HG03460 (cell line): ENCODE measurements around the gene ARHGAP19.
A peak's percentile ranks its signal among the peaks of the same experiment; 100 is the strongest.

ENCODE experiments used
- ATAC-seq: cut with Tn5 transposase; IDR thresholded peaks from one replicate; pipeline ENCODE4 v1.9.1; 2021; ENCODE audit not compliant: unreplicated experiment

The ARHGAP19 gene

GRCh38 chr10:97197030-97197500, 95.4 kb downstream of the ARHGAP19 start:
- ATAC-seq = no peak

GRCh38 chr10:97196223-97197029, 96.0 kb downstream of the ARHGAP19 start:
- ATAC-seq = peak; percentile 58

GRCh38 chr10:97195706-97196222, 96.7 kb downstream of the ARHGAP19 start:
- ATAC-seq = no peak

GRCh38 chr10:97192952-97193435, 99.4 kb downstream of the ARHGAP19 start:
- ATAC-seq = no peak

DNA sequence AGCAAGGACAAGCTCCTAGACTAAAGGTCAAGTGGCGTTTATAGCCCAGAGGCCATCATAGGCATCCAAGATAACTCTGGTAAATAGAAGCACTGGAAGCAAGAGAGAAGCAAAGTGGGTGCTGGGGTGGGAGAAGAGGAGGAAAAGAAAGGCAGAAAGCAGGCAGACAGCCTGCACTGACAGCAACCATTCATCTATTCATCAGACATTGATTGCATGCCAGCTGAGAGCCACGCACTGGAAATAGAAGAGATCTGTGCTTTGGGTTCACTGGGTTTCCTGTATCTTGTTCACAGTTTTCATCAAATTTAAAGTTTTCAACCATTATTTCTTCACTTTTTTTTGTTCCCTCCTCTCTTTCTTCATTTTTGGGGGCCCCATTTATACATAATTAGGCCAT, 102.0 kb downstream of the ARHGAP19 start:
- ATAC-seq = no peak

- no peak for ATAC-seq
Observed at GRCh38 chr10:97188261-97188711, 104.2 kb downstream of the ARHGAP19 start.

GRCh38 chr10:97186911-97187310, 105.5 kb downstream of the ARHGAP19 start:
- ATAC-seq = no peak

DNA sequence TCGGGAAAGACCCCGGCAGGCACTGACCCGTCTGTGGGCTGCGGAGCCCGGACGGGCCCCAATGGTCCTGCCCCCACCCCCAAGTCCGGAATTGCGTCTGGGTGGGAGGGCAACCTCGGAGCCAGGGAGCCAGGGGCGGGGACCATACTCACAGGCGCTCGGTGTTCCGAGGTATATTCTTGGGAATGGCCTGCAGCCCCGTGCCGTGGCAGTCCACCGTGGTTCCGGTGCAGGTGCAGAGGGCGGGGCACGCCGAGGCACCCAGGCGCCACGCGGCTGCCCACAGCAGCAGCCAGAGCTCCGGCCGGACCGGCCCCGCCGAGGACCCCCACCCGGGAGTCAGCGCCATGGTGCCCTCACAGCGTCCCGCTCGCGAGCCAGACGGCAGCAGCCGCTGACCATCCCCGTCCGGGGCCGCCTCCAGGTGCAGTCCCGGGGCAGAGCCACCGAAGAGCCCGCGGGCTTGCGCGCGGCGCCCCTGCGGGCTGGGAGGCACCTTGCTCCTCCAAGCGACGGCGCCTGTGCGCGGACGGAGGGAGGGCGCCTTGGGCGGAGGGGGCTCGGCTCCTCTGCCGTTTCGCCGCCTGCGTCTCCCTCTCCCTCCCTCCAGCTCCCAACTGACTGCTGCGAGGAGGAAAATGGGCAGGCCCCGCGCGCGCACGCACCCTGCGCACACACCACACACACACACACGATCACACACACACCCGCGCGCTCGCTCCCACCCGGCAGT, 106.9 kb downstream of the ARHGAP19 start, which contains the start of gene SLIT1:
TSS of gene SLIT1 (minus strand) at position 634 of the 733 bp plus-strand sequence. CDS start at position 349, 285 bp downstream.
- no peak for ATAC-seq

GRCh38 chr10:97184971-97185325, 107.5 kb downstream of the ARHGAP19 start:
- ATAC-seq = no peak

DNA sequence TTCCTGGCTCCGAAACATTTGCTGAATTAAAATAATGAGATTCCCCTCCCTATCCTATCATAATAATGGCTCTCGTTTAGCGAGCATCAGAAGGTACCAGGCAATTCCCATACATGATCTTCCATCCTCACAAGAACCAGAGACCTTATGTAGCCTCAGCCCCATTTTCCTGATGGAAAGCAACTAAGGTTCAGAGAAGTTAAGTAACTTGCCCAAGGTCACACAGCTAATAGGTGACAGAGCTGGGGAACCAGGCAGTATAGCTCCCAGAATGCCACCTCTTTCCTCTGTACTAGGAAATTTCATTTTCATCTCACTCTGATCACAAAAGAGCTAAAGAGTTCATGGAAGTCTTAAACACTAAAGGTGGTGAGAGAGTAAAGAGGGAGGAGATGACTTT, 109.1 kb downstream of the ARHGAP19 start:
- ATAC-seq = no peak

DNA sequence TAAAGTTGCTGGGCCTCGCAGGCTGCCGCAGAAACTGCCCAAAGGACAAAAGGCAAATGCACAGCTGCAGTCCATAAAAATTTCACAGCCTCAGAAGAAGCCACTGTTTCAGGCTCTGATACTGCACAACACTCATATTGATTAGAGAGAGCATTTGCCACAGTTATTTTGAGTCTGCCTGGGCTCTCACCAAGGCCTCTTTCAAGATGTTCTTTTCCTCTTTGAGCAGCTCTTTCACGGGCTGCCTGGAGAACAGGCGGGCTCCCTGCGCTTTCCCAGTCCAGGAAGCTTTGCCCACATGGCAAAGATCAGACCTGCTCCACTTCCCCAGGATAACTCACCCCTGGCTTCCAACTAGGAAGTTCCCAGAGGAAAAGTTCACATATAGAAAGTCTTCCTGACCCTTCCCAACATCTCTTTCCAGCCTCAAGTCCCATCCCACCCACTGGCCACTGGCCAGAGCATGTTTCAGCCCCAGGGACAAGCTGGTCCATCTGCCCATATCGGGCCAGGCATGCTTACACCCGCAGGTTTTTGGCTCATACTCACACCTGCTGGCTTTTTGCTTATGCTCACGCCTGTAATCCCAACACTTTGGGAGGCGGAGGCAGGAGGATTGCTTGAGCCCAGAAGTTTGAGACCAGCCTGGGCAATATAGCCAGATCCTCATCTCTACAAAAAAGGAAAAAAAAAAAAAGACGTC, 110.0 kb downstream of the ARHGAP19 start:
- ATAC-seq = no peak

- ATAC-seq = no peak
Observed at GRCh38 chr10:97180986-97181385, 111.5 kb downstream of the ARHGAP19 start.

GRCh38 chr10:97180363-97180755, 112.1 kb downstream of the ARHGAP19 start:
- no peak for ATAC-seq

- ATAC-seq = no peak
Observed at GRCh38 chr10:97179731-97180362, 112.6 kb downstream of the ARHGAP19 start.

DNA sequence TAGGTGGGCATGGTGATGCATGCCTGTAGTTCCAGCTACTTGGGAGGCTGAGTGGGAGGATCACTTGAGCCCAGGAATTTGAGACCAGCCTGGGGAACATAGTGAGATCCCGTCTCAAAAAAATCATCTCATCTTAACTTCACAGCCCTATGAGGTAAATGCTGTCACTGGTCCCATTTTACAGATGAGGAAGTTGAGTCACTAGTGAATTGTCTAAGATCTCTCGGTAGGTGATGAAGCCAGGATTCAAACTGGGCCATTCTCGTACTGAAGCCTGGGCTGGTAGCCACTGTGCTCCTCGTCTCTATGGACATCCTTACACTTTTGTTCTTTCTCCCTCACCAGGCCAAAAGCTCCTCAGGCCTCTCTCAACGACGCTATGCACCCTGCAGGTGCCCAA, 113.1 kb downstream of the ARHGAP19 start:
- no peak for ATAC-seq

GRCh38 chr10:97178074-97178473, 114.4 kb downstream of the ARHGAP19 start:
- no peak for ATAC-seq

GRCh38 chr10:97176226-97176625, 116.2 kb downstream of the ARHGAP19 start:
- ATAC-seq = no peak

- no peak for ATAC-seq
Observed at GRCh38 chr10:97175586-97175985, 116.9 kb downstream of the ARHGAP19 start.

GRCh38 chr10:97174941-97175340, 117.5 kb downstream of the ARHGAP19 start:
- ATAC-seq = no peak

DNA sequence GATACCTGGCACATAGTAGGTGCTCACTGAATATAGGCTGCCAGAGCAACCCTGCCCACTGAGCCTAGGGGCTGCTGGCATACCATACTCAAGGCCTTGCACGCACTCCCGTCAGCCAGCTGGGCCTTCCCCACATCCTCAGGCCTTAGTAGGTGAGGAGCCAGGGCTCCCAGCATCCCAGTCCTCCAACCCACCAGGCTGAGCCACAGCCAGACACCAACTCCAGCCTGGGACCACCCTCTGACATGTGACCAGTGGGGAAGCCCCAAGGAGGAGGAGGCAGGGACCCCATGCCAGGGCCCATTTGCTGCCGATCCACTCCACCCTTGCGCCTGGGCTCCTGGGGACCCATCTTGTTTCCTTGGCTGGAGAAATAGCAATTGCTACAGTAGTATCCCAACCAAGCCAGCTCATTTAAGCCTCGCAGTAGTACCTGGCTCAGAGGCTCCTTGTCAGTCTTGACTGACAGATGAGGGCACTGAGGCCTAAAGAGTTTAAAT, 118.1 kb downstream of the ARHGAP19 start:
- no peak for ATAC-seq
